ENCODE results near the gene DGKK.

GRCh38 chrX:50402886-50403285, 67.7 kb downstream of the DGKK start:
- TF ChIP-seq CTCF (IDR thresholded peaks at IDR 0.05; ENCODE audit: borderline replicate concordance, extremely low read depth, low read length, poor library complexity, severe bottlenecking), result no peak
- no peak for TF ChIP-seq EZH2 (IDR thresholded peaks at IDR 0.05; ENCODE audit: borderline replicate concordance, low read depth, low read length, severe bottlenecking)

Measured in DND-41 (cell line).